Ureter (tissue), 1 donor: ENCODE data around the gene SLC13A4. TPM values are rescaled to one million over a fixed set of nuclear protein-coding genes. Genes with fewer than 3 reads are reported as not detected.
"Not testable (repeated sequence)": the region's sequence is repeated elsewhere in the genome, so short reads cannot be mapped to it uniquely, and the experiment has no call there.

Source experiments
- DNase-seq: peaks from one replicate; pipeline ENCODE4 v3.0.0-alpha.2; 2020; ENCODE audit warnings: low spot score
- total RNA-seq: library from RNA; stranded (reverse); gene quantifications from one replicate; pipeline ENCODE4 v1.2.4, GENCODE V29; 2023
- donor health status: DM: yes; HTN: yes; CAD: no.

The SLC13A4 gene
- total RNA-seq, 1 donor from 2014 or later: 0.13 TPM

DNA sequence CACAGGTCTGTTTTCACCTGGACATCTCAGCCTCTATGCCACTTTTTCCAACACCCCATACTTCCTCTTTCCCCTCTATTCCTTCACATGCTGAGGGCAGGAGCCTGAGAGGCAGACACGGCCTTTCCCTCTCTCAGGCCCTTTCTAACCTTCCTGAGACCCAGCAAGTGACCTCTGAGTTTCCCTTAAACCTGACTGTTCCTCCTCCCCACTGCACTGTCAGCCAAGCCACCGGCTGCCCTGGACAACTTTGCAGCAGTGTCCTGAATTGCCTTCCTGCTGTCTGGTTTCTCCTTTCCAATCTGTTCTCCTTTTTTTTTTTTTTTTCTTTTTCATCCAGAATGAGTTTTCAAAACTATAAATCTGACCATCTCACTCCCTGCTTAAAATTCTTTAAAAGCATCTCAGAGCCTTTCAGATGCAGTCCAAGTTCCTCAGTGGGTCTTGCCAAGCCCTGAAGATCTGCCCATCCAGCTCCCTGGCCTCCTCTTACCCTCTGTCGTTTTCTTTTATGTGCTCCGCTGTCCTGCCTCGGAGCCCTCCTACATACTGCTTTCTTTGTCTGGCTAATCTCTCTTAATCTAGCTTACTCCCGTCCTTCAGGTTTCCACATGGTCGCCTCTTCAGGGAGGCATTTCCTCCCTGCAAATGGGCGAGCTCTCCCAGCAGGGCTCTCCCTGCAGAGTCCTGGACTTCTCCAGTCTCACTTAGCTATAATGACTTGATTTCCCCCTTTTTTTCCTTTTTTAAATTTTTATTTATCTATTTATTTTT, 30.5 kb downstream of the SLC13A4 start:
- DNase-seq: no peak

DNA sequence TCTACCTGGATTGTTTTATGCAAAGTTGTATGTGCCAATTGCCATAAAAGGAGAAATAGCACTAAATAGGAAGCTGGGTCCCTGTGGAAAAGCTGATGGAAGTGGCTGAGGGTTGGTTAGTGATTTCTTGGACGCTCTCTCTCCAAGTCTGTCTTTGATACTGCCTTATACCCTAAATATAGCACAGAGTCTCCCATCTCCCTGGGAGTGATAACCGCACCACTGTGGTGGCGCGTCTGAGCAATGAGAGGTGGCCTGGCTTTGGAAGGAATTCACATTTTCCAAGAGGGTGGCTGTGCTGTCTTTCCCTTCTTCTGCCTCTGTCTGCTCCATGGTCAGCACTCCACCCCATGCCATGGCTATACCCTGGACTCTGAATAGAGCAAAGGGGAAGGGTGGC, 34.4 kb downstream of the SLC13A4 start:
- no peak for DNase-seq

DNA sequence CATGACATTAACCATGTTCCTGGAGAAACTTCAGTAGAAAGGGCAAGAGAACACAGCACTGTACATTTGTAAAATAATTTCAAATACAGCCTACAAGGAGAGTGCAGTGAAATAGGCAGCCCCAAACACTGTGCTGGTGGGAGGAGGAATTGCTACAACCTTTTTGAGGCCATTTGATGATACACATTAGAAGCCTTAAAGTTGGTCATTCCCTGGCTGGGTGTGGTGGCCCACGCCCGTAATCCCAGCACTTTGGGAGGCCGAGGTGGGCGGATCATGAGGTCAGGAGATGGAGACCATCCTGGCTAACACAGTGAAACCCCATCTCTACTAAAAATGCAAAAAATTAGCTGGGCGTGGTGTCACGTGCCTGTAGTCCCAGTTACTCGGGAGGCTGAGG, 35.4 kb downstream of the SLC13A4 start:
- DNase-seq: not testable (repeated sequence)

DNA sequence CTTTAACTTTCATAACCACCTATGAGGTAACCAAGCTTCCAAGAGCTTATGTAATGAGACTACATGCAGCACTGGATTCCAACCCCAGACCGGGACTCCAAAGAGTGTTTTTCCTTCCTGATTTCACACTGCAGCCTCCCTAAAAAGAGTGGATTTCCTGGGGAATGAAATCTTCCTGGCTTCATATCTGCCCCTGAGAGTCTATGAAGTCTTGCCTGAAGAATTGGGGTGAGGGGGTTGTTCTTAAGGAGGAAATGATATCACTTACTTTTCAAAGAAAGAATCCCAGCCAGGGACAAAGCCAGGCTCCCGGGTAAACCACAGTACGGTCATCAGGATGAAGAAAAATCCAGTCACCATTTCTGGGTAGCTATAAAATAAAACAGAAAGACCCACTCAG, 35.9 kb downstream of the SLC13A4 start:
- no peak for DNase-seq

DNA sequence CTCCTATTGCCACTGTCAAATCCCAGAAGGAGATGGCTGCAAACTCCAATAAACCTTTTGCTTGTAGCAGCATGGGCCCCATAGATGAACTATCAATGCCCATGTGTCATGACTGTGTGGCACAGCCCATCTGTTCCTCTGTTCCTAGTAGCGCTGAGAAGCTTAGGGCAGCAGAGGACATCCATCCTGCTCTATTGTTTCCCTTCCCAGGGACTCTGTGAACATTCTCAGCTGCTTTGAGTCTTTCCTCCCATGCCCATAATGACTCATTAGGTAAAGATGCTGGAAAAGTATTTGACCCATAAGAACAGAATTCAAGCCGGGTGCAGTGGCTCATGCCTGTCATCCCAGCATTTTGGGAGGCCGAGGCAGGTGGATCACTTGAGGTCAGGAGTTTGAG, 37.4 kb downstream of the SLC13A4 start:
- DNase-seq: no peak

DNA sequence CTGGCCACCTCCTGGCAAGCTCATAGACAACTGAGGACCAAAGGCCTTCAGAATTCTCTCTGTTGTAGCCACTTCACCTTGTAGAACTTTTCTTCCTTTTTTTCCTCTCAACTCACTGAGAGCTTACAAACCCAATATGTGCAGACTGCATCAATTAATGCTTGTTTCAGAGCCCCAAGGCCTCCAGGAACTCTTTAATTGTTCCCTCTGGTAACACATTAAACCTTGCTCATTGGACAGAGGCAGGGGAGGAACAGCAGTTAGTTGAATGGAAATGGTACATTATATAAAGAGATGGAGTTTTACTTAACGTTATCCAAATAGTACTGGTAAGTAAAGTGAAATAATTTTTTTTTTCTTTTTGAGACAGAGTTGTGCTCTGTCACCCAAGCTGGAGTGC, 40.5 kb downstream of the SLC13A4 start:
- no peak for DNase-seq

DNA sequence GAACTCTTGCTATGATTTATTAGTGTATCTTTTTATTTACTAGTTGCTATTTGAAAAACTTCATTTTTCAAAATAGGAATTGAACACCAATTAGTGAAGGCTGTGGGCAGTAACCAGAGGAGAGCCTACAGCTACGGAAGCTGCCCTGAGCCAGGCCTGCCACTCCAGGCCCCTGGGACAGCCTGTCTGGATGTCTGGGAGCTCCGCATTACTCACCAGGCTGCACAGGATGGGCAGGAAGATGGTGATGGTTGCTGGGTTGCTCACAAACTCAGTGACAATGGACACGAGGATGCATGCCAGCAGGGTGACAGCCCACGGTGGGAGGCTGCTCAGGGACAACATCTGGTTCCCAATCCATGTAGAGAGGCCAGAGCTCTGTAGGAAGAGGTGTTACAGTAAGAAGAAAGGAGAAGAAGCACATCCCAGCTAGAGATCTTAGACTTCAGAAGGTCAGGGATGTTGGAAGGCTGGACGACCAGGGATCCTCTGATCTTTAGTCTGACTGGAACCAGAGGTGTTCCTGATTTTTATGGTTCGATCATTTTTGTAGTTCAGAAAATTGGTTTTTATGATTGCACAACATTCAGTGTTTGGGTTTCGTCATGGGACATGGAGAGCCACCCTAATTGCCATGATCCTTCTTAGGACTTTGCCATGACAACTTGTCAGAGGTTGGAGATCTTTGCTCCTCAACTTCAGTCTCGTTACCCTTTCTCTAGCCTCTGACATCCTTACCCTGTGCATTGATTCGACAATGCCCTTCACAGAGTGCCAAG, 42.5 kb downstream of the SLC13A4 start:
- DNase-seq: no peak

DNA sequence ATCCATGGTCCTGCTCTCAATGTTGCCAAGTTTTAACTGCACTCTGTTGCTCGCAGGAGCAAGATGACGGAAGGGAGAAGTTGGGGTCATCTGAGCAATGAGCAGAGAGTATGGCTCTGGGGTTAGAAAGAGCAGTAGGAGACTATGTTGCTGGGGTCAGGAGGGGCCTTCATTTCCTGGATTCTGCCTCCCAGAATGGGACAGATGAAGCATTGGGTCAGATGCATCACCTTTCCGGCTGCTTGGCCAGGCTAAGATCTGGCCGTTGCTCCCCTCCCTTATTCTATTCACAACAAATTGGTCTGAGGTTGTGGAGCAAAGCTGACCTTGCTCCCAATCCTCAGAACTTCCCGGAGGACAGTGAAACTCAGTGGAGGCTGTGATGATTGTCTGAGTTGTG, 43.3 kb downstream of the SLC13A4 start:
- no peak for DNase-seq

DNA sequence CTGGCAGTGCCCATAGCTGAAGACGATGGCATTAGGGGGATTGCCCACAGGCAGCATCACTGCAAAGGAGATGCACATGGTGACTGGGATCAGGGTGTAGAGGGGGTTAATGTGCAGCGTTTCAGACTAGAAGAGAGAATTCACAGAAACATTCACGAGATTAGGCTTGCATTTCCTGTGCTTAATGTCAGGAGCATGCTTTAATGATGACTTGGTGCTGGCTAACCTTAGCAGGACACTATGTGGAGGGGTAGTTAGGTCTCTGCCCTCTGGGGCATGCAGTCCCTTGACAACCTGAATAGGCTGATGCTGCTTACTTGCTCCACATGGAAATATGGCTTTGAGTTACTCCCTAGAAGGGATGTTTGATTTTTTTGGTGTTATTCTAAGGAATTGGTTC, 43.9 kb downstream of the SLC13A4 start:
- no peak for DNase-seq

DNA sequence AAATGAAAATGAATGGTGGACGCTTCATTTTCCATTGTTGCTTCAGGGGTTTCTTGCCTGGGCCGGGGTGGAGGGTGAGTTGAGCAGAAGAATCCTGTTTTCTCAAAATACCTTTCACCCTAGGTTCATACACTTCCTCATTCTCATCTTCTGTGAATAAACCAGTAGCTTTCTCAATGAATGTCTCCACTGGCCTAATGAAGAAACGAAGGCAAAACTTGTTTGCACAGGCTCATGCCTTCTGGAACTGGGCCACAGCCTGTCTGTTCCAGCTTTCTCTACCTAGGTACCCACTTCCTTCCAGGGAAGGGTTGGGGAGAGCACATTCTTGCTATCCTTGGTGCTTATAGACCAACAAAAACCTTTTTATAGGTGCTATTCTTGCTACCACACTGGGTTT, 44.4 kb downstream of the SLC13A4 start:
- DNase-seq: no peak

DNA sequence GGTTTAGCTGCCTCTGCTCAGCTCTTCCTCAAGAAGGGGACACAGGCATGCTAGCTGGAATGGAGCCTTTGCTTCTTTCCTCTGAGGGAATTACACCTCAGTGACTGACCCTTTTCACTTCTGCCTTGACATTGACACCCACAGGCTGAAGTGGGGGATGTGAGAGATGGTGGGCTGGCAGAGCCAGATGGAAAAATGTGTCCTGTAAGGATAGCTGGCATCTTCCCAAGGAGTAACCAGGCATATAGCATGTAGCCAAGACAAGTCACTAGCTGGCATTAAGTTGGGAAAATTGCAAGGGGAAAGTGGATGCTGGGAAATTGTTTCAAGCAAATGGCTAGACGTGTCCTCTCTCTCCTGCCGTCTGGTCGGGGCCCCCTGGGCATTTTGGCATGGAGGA, 45.8 kb downstream of the SLC13A4 start:
- DNase-seq: no peak

DNA sequence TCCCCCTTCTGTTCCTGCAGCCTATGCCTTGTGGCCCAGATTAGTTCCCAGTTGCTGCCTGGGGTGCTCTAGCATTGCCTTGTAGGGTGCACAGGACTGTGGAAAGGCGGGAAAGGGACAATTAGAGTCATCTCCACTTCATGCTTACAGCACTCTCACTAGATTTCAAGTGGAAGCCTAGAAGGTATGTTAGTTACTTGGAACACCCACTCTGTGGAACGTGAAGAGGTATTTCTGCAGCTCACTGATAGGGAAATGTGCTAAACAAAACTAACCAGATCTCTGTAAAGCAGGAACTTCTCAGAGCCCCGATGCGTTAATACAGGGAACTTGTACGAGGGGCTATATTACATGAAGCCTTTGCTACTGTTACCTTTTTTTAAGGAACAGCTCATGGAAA, 46.2 kb downstream of the SLC13A4 start:
- DNase-seq: no peak

DNA sequence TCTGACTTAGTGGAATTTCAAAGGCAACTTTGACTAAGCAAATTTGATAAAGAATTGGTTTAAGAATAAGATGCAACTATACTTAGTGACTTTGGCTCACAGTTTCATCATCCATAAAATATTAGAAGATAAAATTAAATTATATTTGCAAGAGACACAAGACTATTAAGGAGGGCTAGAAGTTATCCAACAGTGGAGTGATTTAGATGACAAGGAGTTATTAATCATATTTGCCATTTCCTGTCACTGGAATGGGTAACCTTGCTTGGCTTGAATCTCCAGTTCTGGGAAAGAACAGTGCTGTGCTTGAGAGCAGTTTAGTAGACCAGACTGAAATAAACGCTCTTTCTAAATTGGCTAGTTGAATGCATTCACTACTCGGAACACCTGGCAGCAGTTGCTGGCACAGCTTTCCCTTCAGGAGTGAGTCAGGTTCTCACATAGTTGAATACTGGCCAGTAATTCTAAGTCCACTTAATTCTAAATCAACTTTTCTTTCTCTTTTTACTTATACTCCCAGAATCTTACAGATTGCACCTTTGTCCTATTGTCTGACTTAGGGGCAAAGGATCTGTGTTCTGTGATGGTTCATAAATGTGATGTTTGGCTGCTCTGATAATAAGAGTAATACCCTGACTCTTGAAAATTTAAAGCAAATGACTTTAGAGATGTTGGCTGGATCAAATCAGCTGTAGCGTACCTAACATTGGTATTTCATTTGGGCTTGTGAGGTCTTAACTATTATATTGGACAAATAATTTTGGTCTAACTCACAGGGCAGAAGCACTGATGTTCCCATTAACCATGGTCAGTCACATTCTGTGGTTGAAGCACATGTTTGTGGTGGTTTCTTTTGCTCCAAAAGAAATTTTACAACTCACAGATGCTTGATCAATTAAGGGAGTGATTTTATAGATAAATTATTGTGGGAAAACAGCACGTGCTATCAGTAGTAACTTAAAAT, 49.1 kb downstream of the SLC13A4 start:
- DNase-seq: no peak

DNA sequence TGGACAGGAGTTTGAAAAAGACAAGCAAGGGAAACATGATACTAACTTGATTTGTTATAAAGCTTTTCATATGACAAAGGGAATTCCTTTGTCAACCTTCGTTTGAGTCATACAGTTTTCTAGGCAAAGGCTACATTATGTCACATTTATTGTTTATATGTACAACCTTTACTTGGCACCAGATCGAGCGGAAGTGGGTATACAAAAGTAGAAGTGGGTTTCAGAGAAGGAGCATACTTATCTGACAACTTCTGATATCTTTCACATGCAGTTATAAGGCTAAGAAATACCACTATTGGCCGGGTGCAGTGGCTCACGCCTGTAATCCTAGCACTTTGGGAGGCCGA, 54.7 kb downstream of the SLC13A4 start:
- DNase-seq: no peak

DNA sequence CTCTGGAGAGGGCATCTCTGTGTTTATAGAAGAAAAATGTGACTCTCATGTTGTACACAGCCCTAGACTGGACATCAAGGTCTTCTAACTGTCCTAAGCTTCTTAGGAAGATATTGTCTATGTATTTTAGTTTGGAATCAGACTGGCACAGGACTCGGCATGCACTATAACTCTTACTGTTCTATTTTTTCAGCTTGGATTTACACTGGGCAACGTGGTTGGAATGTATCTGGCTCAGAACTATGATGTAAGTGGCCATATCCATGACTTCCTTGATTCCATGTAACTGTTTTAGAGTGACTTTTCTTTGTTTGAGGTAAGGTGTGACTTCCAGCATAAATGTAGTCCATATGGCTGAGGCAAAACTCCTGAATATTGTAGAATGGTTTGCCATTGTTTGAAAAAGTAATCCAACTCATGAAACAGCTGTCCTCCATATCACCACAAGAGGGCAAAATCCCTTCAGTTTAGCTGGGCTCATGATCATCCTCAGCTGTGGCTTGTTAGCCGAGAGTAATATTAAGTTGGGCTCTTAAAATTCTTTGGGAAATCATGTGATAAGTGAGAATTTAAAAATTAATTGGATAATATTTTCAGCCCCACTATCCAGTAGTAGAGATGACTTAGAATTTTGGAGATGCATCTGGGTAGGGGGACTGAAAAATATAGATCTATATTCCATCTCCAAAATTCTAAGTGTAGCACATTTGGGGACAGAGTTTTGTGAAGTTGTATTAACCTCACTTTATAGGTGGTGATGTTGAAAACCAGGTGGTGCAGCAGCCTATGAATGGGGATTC, 55.2 kb downstream of the SLC13A4 start:
- no peak for DNase-seq

DNA sequence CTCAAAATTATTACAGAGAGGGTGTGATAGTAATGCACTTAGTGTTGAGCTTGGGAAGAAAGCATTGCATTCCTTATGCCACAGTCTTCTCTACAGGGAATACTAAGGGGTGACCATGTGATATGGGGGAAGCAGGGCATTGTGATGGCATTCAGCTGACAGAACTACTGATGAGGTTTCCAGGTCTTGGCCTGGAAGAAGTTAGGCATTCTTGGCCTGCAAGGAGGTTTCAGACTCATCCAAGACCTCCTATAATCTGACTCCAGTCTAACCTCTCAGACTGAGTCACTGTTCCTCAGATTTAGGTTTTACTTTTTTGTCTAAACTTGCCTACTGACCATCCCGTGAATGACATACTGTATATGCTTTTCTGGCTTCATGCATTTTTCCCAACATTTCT, 57.8 kb downstream of the SLC13A4 start:
- no peak for DNase-seq

DNA sequence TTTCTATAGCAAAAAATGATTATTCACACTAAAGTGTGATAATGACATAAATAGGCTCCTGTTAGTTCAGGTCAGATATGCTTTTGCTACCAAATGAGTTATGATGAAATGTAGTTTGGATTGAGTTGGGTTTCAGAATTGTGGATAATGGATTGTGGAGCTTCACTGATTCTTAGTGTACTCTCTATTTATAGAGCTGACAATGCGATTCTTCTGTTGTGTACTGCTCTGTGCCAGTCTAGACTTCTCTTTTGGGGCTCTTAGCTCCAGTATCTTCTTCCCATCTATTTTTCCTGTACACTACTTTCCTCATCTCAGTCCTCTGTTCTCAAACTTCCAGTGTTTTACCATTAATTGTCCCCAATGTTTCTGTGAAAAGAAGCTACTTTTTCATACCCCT, 58.2 kb downstream of the SLC13A4 start:
- DNase-seq: no peak

DNA sequence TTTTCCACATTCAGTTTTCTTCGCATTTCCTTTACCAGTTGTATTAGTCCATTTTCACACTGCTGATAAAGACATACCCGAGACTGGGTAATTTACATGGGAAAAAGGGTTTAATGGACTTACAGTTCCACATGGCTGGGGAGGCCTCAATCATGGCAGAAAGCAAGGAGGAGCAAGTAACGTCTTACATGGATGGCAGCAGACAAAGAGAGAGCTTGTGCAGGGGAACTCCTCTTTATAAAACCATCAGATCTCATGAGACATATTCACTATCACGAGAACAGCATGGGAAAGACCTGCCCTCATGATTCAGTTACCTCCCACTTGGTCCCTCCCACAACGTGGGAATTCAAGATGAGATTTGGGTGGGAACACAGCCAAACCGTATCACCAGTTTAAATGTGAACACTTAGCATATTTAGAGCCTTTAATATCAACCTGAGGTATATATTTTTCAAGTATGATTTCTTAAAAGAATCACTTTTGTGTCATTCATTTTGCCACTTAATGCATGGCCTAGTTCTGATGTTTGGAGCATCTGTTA, 59.1 kb downstream of the SLC13A4 start:
- DNase-seq: not testable (repeated sequence)

DNA sequence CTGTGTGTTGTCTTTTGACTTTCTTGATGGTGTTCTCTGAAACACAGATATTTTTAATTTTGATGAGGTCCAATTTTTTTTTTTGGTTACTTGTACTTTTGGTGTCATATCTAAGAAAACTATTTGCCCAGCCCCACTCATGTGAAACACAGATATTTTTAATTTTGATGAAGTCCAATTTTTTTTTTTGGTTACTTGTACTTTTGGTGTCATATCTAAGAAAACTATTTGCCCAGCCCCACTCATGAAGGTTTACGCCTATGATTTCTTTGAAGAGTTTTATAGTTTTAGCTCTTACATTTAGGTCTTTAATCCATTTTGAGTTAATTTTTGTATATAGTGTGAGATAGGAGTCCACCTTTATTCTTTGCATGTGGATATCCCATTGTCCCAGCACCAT, 60.4 kb downstream of the SLC13A4 start:
- not testable (repeated sequence) for DNase-seq

DNA sequence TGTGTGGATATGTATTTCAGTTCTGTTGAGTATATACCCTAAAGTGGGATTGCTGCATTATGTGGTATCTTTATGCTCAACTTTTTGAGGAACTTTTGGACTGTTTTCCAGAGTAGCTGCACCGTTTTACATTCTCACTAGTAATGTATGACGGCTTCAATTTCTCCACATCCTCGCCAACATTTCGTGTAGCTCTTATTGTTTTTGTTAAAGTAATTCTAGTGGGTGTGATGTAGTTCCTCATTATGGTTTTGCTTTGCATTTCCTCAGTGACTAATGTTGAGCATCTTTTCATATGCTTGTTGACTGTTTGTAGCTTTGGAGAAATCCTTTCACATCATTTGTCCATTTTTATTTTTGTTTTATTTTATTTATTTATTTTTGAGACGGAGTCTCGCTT, 61.1 kb downstream of the SLC13A4 start:
- no peak for DNase-seq

DNA sequence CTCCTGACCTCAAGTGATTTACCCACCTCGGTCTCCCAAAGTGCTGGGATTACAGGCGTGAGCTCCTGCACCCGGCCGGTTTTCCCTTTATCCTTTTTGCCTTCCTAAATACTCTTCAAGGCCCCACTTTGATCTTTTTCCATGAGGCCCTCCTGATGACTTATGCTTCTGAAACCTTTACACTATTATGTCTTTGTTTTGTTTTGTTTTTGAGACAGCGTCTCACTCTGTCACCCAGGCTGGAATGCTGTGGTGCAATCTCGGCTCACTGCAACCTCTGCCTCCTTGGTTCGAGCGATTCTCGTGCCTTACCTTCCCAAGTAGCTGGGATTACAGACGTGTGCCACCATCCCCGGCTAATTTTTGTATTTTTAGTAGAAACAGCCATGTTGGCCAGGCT, 61.8 kb downstream of the SLC13A4 start:
- no peak for DNase-seq
